Measurements from ENCODE around the gene SLC17A2.

Gene SLC17A2

DNA sequence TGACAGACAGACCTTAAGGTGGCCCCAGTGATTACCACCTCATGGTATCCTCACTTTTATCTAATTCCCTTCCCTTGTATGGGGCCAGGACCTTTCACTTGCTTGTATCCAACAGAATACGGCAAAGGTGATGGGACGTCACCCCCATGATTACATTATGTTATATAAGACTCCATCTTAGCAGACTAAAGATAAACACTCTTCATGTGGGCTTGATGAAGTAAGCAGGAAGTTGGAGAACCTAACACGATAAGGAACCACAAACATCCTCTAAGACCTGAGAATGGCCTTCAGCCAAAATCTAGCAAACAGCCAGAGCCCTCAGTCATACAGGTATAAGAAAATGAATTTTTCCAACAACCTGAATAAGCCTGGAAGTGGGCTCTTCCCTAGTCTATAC is 64.5 kb downstream of the SLC17A2 start:
- Histone ChIP-seq H3K4me1 (ENCODE audit: control insufficient read depth in 1 of 2, insufficient read depth in 2 of 2, low read length in 2 of 2) (no peaks in the 10 kb centered on the region), H3K36me3 (ENCODE audit: control insufficient read depth in 1 of 2, insufficient read depth in 2 of 2, low read length in 2 of 2) (no peaks in the 10 kb centered on the region), H3K79me1 (ENCODE audit: low read length) (no peaks in the 10 kb centered on the region), H3K4me3 (ENCODE audit: low read depth, low read length) (no peak overlapping the region), H3K23ac (ENCODE audit: low read length) (no peak overlapping the region), H3K4me2 (ENCODE audit: low read length) (no peak overlapping the region), H2BK12ac (ENCODE audit: low read length) (no peak overlapping the region), H2AK5ac (ENCODE audit: low read length) (no peak overlapping the region), H2AFZ (ENCODE audit: insufficient read depth, low read length, poor library complexity) (no peak overlapping the region), H2BK120ac (ENCODE audit: insufficient read depth, low read length, poor library complexity) (no peak overlapping the region), H3K27ac (ENCODE audit: low read depth, low read length) (no peak overlapping the region), H3K14ac (ENCODE audit: low read length) (no peak overlapping the region), H4K12ac (ENCODE audit: low read depth, low read length) (no peak overlapping the region), H3K4ac (ENCODE audit: low read depth, low read length) (no peak overlapping the region), H4K91ac (ENCODE audit: low read depth, low read length) (no peak overlapping the region), H3K27me3 (ENCODE audit: insufficient read depth, low read length) (no peaks in the 10 kb centered on the region), H3K18ac (ENCODE audit: low read length) (no peak overlapping the region), H2BK5ac (ENCODE audit: low read depth, low read length, poor library complexity) (no peak overlapping the region), H3K79me2 (ENCODE audit: control insufficient read depth, insufficient read depth, low read length, poor library complexity) (no peaks in the 10 kb centered on the region), H3K9me3 (ENCODE audit: insufficient read depth, low read depth, low read length) (no peaks in the 10 kb centered on the region), H4K8ac (ENCODE audit: low read depth, low read length) (no peak overlapping the region), H3K9ac (ENCODE audit: low read length) (no peak overlapping the region)
- DNase-seq = no peak
- no CpG with 5 or more reads among the region's 3 CpGs for WGBS (ENCODE audit: extremely low coverage, insufficient coverage, insufficient read length)

GRCh38 chr6:25863360-25863759 is 67.1 kb downstream of the SLC17A2 start:
- Histone ChIP-seq H3K4me3 (ENCODE audit: low read depth, low read length) (no peak overlapping the region), H3K14ac (ENCODE audit: low read length) (no peak overlapping the region), H3K9ac (ENCODE audit: low read length) (no peak overlapping the region), H3K18ac (ENCODE audit: low read length) (no peak overlapping the region), H2BK120ac (ENCODE audit: insufficient read depth, low read length, poor library complexity) (no peak overlapping the region), H3K79me2 (ENCODE audit: control insufficient read depth, insufficient read depth, low read length, poor library complexity) (no peaks in the 10 kb centered on the region), H2BK12ac (ENCODE audit: low read length) (no peak overlapping the region), H4K91ac (ENCODE audit: low read depth, low read length) (no peak overlapping the region), H3K4me1 (ENCODE audit: control insufficient read depth in 1 of 2, insufficient read depth in 2 of 2, low read length in 2 of 2) (no peaks in the 10 kb centered on the region), H3K36me3 (ENCODE audit: control insufficient read depth in 1 of 2, insufficient read depth in 2 of 2, low read length in 2 of 2) (no peaks in the 10 kb centered on the region), H2AFZ (ENCODE audit: insufficient read depth, low read length, poor library complexity) (no peak overlapping the region), H2AK5ac (ENCODE audit: low read length) (no peak overlapping the region), H3K4ac (ENCODE audit: low read depth, low read length) (no peak overlapping the region), H4K12ac (ENCODE audit: low read depth, low read length) (no peak overlapping the region), H3K4me2 (ENCODE audit: low read length) (no peak overlapping the region), H4K8ac (ENCODE audit: low read depth, low read length) (no peak overlapping the region), H3K23ac (ENCODE audit: low read length) (no peak overlapping the region), H2BK5ac (ENCODE audit: low read depth, low read length, poor library complexity) (no peak overlapping the region), H3K9me3 (ENCODE audit: insufficient read depth, low read depth, low read length) (no peaks in the 10 kb centered on the region), H3K27ac (ENCODE audit: low read depth, low read length) (no peak overlapping the region), H3K79me1 (ENCODE audit: low read length) (no peaks in the 10 kb centered on the region), H3K27me3 (ENCODE audit: insufficient read depth, low read length) (no peaks in the 10 kb centered on the region)
- WGBS (ENCODE audit: extremely low coverage, insufficient coverage, insufficient read length) = no CpG with 5 or more reads among the region's 2 CpGs
- DNase-seq = no peak

Data from trophoblast cell (in vitro differentiated cells and primary cell).